K562 (cell line): ENCODE results near the gene THSD8. TPM values are rescaled to one million over a fixed set of nuclear protein-coding genes. Genes with fewer than 3 reads are reported as not detected.

Experiments used
- ARID2 ChIP-seq: fragments of 450-650 bp; IDR thresholded peaks from 2 replicates; pipeline ENCODE4 v1.6.1; 2017; ENCODE audit warnings: antibody characterized with exemption, mild to moderate bottlenecking
- HNRNPH1 ChIP-seq: fragments of 200-400 bp; formaldehyde crosslinking; optimal IDR thresholded peaks from 2 replicates; pipeline ENCODE3; 2017; ENCODE audit warnings: low read depth, mild to moderate bottlenecking, low read length, moderate library complexity
- KLF1 ChIP-seq: fragments of 450-650 bp; IDR thresholded peaks from 2 replicates; pipeline ENCODE4 v1.6.1; 2016; ENCODE audit warnings: missing genetic modification characterization, missing compliant biosample characterization
- PML ChIP-seq: IDR thresholded peaks from 2 replicates; pipeline ENCODE4 v1.6.1; 2012; ENCODE audit warnings: low read length, inconsistent platforms
- POLR2G ChIP-seq: fragments of 200-400 bp; formaldehyde crosslinking; IDR thresholded peaks from 2 replicates; pipeline ENCODE4 v1.6.1; 2017; ENCODE audit warnings: low read depth, mild to moderate bottlenecking, antibody characterized with exemption, low read length, moderate library complexity
- RHOXF2B ChIP-seq: fragments of 250-450 bp; sonication (Bioruptor Pico); conservative IDR thresholded peaks from 2 replicates; pipeline ENCODE4 v1.5.1; 2021
- ZFP1 ChIP-seq: fragments of 450-650 bp; formaldehyde crosslinking; IDR thresholded peaks from 2 replicates; pipeline ENCODE4 v1.4.0; 2020; ENCODE audit warnings: mild to moderate bottlenecking, mixed read lengths
- ZKSCAN3 ChIP-seq: fragments of 250-450 bp; sonication (Bioruptor Pico); IDR thresholded peaks from 2 replicates; pipeline ENCODE4 v1.4.0; 2020
- ZNF140 ChIP-seq: fragments of 250-450 bp; sonication (Bioruptor Pico); IDR thresholded peaks from 2 replicates; pipeline ENCODE4 v1.8.0; 2021; ENCODE audit warnings: moderate library complexity, mild to moderate bottlenecking, inconsistent platforms
- polyA plus RNA-seq, 8 experiments: library from polyadenylated mRNA; depleted of rRNA in 4 of 8; stranded (reverse) in 5 of 8; unstranded in 3 of 8; fragments of >200 nt; fragmentation: Nextera tagmentation in 2 of 8; fragmentation: Illumina TruSeq in 1 of 8; extraction: Ambion mirVana in 2 of 8; extraction: Trizol in 1 of 8; gene quantifications; 2 replicates each; pipeline versions ENCODE4 v1.2.1 to v1.2.3, GENCODE V29; 2011 to 2014; ENCODE audit warnings: inconsistent platforms in 1 of 8, missing spikeins in 1 of 8
- total RNA-seq, 7 experiments: library from RNA; depleted of rRNA in 6 of 7; stranded (reverse); fragments of >200 nt in 6 of 7; fragmentation: Illumina TruSeq in 2 of 7; extraction: Trizol in 2 of 7; gene quantifications; 2 replicates each; pipeline versions ENCODE4 v1.2.1 to v1.2.3, GENCODE V29; 2011 to 2021; ENCODE audit warnings: low replicate concordance in 1 of 7
- TF ChIP-seq, protein P1 (sequence below), 2 experiments: fragments of 450-650 bp; IDR thresholded peaks; 2 replicates each; pipeline ENCODE4 v1.6.1; 2018; ENCODE audit warnings: mild to moderate bottlenecking in 2 of 2, low read depth in 1 of 2; ENCODE audit not compliant: partially characterized antibody in 2 of 2
- TF ChIP-seq, protein P2 (sequence below): fragments of 250-450 bp; sonication (Bioruptor Pico); IDR thresholded peaks from 2 replicates; pipeline ENCODE4 v1.5.0; 2021; ENCODE audit warnings: mild to moderate bottlenecking, moderate library complexity
- TF ChIP-seq, protein P3 (sequence below): sonication (generic); formaldehyde crosslinking; IDR thresholded peaks from 2 replicates; pipeline ENCODE4 v1.8.1; 2023; ENCODE audit warnings: mild to moderate bottlenecking, missing genetic modification reagents
- TF ChIP-seq, protein P4 (sequence below): fragments of 450-650 bp; formaldehyde crosslinking; IDR thresholded peaks from 2 replicates; pipeline ENCODE4 v1.4.0; 2020; ENCODE audit warnings: mild to moderate bottlenecking
- TF ChIP-seq, protein P5 (sequence below): fragments of 450-650 bp; conservative IDR thresholded peaks from 2 replicates; pipeline ENCODE4 v1.6.1; 2016; ENCODE audit warnings: missing genetic modification characterization, low read depth, mild to moderate bottlenecking, missing compliant biosample characterization, moderate library complexity

The THSD8 gene
- total and polyA plus RNA-seq, 9 of the 15 experiments (the other 6 are each of a cell fraction or from before 2014, with no cell fraction given): 8.4 to 42.4 (median 19.9) TPM; not detected in 2

DNA sequence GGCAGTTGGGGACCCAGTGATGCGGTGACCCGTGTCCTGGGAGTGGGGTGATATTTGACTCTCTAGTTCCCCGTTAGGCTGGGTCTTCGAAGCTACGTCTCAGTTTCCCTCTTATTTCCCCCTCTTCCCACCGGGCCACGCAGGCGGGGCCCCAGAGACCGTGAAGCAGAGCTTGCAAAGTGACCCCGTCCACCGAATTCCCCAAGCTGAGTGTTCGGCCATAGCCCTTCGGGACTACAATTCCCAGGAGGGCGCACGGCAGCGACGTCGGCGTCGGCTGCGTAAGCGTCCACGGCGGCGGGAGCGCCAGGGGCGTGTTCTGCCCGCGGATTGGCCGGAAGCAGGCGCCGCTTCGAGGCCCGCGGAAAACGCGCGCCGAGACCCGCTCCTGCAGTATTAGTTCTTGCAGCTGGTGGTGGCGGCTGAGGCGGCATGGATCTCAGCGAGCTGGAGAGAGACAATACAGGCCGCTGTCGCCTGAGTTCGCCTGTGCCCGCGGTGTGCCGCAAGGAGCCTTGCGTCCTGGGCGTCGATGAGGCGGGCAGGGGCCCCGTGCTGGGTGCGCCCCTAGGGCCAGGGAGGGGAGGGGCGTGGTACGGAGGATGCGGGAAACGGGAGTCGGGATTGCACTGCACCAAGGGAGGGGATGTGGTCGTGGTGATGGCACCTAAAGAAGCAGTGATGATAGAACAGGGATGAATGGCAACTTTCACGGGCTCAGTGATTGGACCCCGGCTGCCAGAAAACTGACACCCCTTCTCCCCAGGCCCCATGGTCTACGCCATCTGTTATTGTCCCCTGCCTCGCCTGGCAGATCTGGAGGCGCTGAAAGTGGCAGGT is 4.6 kb downstream of the THSD8 start, which contains the start of gene RNASEH2A (continued):
- TF ChIP-seq, protein P1, sequence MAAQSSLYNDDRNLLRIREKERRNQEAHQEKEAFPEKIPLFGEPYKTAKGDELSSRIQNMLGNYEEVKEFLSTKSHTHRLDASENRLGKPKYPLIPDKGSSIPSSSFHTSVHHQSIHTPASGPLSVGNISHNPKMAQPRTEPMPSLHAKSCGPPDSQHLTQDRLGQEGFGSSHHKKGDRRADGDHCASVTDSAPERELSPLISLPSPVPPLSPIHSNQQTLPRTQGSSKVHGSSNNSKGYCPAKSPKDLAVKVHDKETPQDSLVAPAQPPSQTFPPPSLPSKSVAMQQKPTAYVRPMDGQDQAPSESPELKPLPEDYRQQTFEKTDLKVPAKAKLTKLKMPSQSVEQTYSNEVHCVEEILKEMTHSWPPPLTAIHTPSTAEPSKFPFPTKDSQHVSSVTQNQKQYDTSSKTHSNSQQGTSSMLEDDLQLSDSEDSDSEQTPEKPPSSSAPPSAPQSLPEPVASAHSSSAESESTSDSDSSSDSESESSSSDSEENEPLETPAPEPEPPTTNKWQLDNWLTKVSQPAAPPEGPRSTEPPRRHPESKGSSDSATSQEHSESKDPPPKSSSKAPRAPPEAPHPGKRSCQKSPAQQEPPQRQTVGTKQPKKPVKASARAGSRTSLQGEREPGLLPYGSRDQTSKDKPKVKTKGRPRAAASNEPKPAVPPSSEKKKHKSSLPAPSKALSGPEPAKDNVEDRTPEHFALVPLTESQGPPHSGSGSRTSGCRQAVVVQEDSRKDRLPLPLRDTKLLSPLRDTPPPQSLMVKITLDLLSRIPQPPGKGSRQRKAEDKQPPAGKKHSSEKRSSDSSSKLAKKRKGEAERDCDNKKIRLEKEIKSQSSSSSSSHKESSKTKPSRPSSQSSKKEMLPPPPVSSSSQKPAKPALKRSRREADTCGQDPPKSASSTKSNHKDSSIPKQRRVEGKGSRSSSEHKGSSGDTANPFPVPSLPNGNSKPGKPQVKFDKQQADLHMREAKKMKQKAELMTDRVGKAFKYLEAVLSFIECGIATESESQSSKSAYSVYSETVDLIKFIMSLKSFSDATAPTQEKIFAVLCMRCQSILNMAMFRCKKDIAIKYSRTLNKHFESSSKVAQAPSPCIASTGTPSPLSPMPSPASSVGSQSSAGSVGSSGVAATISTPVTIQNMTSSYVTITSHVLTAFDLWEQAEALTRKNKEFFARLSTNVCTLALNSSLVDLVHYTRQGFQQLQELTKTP (IDR thresholded peaks at IDR 0.05; ENCODE audit: low read depth in 1 of 2, partially characterized antibody in 2 of 2): no peak
- TF ChIP-seq ZKSCAN3 (CRISPR knock-in tag): no peak
- no peak for TF ChIP-seq RHOXF2B
- TF ChIP-seq, protein P2, sequence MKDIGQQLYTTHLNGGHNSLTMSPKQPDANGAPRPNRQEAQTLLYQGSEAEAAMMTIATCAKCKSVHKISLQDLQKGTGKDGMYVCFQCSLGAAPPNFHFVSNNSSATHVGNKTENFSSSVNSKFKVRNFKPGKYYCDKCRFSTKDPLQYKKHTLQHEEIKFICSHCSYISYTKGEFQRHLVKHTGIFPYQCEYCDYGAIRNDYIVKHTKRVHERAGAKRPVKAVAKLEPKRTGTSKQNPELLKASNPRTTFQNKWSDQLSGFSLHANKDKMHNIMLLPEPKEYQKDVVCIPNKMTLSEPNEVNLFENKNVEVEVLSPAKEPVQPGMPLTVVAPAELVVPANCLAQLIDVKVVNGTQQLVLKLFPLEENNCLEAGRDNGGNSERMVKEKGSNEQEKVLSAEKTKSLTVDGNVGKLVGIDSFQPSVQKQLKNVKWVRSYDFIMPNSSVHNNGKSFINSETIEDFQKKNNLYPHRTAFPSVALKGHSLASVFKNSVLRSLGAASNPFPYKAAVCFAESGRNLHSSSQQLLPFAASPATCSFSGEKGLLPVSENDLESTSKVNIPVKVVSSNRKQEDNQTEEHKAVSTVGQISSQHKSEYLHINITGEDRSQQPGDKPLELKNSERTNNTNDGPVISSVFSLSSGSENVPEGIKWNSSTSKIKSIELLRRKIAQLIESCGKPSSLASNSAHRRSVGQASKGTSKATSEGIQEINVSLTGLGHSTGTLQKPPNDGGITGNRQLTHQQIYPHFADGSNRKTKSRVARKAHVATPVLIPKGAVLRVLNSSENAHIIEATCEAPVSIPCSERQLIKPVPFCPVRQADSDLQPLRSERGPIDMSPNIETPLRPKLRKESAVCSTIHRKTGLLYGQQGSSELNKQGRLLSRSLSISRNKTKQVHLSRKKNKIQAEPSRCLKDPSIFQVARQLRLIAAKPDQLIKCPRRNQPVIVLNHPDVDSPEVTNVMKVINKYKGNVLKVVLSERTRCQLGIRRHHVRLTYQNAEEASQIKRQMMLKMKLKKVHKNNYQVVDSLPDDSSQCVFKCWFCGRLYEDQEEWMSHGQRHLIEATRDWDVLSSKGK (CRISPR knock-in tag): no peak
- TF ChIP-seq HNRNPH1: no peak
- no peak for TF ChIP-seq ZNF140 (CRISPR knock-in tag)
- no peak for TF ChIP-seq ZFP1 (CRISPR knock-in tag)
- TF ChIP-seq KLF1 (tag): peak; percentile 98
- TF ChIP-seq, protein P3, sequence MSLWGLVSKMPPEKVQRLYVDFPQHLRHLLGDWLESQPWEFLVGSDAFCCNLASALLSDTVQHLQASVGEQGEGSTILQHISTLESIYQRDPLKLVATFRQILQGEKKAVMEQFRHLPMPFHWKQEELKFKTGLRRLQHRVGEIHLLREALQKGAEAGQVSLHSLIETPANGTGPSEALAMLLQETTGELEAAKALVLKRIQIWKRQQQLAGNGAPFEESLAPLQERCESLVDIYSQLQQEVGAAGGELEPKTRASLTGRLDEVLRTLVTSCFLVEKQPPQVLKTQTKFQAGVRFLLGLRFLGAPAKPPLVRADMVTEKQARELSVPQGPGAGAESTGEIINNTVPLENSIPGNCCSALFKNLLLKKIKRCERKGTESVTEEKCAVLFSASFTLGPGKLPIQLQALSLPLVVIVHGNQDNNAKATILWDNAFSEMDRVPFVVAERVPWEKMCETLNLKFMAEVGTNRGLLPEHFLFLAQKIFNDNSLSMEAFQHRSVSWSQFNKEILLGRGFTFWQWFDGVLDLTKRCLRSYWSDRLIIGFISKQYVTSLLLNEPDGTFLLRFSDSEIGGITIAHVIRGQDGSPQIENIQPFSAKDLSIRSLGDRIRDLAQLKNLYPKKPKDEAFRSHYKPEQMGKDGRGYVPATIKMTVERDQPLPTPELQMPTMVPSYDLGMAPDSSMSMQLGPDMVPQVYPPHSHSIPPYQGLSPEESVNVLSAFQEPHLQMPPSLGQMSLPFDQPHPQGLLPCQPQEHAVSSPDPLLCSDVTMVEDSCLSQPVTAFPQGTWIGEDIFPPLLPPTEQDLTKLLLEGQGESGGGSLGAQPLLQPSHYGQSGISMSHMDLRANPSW (CRISPR knock-in tag): no peak; the same call in 1 of the 2 replicates
- TF ChIP-seq POLR2G: peak; percentile 97
- TF ChIP-seq, protein P4, sequence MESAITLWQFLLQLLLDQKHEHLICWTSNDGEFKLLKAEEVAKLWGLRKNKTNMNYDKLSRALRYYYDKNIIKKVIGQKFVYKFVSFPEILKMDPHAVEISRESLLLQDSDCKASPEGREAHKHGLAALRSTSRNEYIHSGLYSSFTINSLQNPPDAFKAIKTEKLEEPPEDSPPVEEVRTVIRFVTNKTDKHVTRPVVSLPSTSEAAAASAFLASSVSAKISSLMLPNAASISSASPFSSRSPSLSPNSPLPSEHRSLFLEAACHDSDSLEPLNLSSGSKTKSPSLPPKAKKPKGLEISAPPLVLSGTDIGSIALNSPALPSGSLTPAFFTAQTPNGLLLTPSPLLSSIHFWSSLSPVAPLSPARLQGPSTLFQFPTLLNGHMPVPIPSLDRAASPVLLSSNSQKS (CRISPR knock-in tag): no peak
- no peak for TF ChIP-seq ARID2
- TF ChIP-seq, protein P5, sequence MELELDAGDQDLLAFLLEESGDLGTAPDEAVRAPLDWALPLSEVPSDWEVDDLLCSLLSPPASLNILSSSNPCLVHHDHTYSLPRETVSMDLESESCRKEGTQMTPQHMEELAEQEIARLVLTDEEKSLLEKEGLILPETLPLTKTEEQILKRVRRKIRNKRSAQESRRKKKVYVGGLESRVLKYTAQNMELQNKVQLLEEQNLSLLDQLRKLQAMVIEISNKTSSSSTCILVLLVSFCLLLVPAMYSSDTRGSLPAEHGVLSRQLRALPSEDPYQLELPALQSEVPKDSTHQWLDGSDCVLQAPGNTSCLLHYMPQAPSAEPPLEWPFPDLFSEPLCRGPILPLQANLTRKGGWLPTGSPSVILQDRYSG (tag): no peak
- TF ChIP-seq PML: peak; percentile 50; the same call in 1 of the 2 replicates
